Activated CD4-positive, alpha-beta memory T cell treated with anti-CD3 and anti-CD28 coated beads, Interleukin-2, amount 10 ng/mL, durations not matched to agents 7 days and 5 days (primary cell): Measurements from ENCODE around the gene CASP9. TPM values are rescaled to one million over a fixed set of nuclear protein-coding genes. Genes with fewer than 3 reads are reported as not detected.

ENCODE experiments used
- total RNA-seq, 2 experiments: library from RNA; stranded (reverse); gene quantifications; one replicate each; pipeline ENCODE4 v1.2.3, GENCODE V29; 2021

Gene CASP9
- total RNA-seq, 2 experiments from 2014 or later: 21.5 to 22.4 TPM

Other genes starting within 250 kb of the CASP9 start
- 10 to 100 TPM; 97.7 to 99.7 TPM for gene EFHD2, start 114.3 kb downstream of the CASP9 start, total RNA-seq
- under 1 TPM; 0.45 to 0.73 TPM for gene CTRC, start 85.8 kb downstream of the CASP9 start, total RNA-seq
- gene CELA2A, start 67.5 kb downstream of the CASP9 start, total RNA-seq: not detected
- gene CELA2B, start 48.1 kb downstream of the CASP9 start, total RNA-seq: not detected
- gene DNAJC16, start 2.6 kb upstream of the CASP9 start, total RNA-seq: 10 to 100 TPM; 17.3 to 18.1 TPM
- gene AGMAT, start 60.8 kb upstream of the CASP9 start, total RNA-seq: 1 to 10 TPM; 7.9 to 8.4 TPM
- gene DDI2, start 93.2 kb upstream of the CASP9 start, total RNA-seq: 10 to 100 TPM; 30.5 to 32.7 TPM
- gene PLEKHM2, start 160.1 kb upstream of the CASP9 start, total RNA-seq: 10 to 100 TPM; 55.4 to 58.8 TPM
- 1 to 10 TPM; 1.4 to 1.9 TPM for gene SLC25A34, start 212.0 kb upstream of the CASP9 start, total RNA-seq
- gene TMEM82, start 218.3 kb upstream of the CASP9 start, total RNA-seq: not detected
- gene FBLIM1, start 234.6 kb upstream of the CASP9 start, total RNA-seq: not detected